B cell (primary cell): Measurements from ENCODE around the gene CFAP141. TPM values are rescaled to one million over a fixed set of nuclear protein-coding genes. Genes with fewer than 3 reads are reported as not detected.

ENCODE experiments used
- ATAC-seq: fragments of 200-7000 bp; cut with Tn5 transposase; one replicate; pipeline ENCODE4 v1.10.0; 2021; ENCODE audit warnings: low read depth, mild to moderate bottlenecking, moderate number of reproducible peaks, moderate library complexity
- CTCF ChIA-PET: fragments of 350-600 bp; sonication (Branson Sonifier 250); formaldehyde crosslinking; loops from one replicate; lab custom pipeline; 2021; ENCODE audit warnings: antibody characterized with exemption, inconsistent platforms; lab: Charles Lee
- POLR2A ChIA-PET: fragments of 350-600 bp; sonication (Branson Sonifier 250); formaldehyde crosslinking; loops from one replicate; lab custom pipeline; 2021; ENCODE audit warnings: antibody characterized with exemption; lab: Charles Lee
- DNase-seq: peaks from one replicate; pipeline ENCODE4 v3.0.0; 2013
- H2AFZ ChIP-seq: 2 replicates; pipeline ENCODE4 v1.6.1; 2012; ENCODE audit warnings: mild to moderate bottlenecking, low read depth, low read length; ENCODE audit not compliant: insufficient read depth, poor library complexity, severe bottlenecking
- H3K27ac ChIP-seq, 2 donors: 1 replicate in 1 of 2; 2 replicates in 1 of 2; pipeline ENCODE4 v1.5.1; 2012 to 2013; ENCODE audit warnings: low read length in 2 of 2, mild to moderate bottlenecking in 2 of 2, moderate library complexity in 1 of 2
- H3K27me3 ChIP-seq, 4 experiments: fragments of 200-600 bp in 1 of 4; sonication (generic) in 1 of 4; replicated peaks in 1 of 4; 1 replicate in 2 of 4; 2 replicates in 2 of 4; pipeline versions ENCODE4 v1.6.1 to v1.7.0; 2013 to 2016; ENCODE audit warnings: low read length in 3 of 4, mild to moderate bottlenecking in 2 of 4, mixed read lengths in 1 of 4, moderate library complexity in 1 of 4; ENCODE audit not compliant: insufficient read depth in 4 of 4, control insufficient read depth in 3 of 4; ENCODE audit errors: control extremely low read depth in 1 of 4
- H3K36me3 ChIP-seq, 2 experiments: replicated peaks in 1 of 2; 1 replicate in 1 of 2; 2 replicates in 1 of 2; pipeline versions ENCODE4 v1.6.1 to v1.7.1; 2013; ENCODE audit warnings: low read length in 1 of 2; ENCODE audit not compliant: insufficient read depth in 2 of 2, control insufficient read depth in 1 of 2; ENCODE audit errors: control extremely low read depth in 1 of 2, extremely low read depth in 1 of 2
- H3K4me1 ChIP-seq, 2 donors: fragments of 200-600 bp in 1 of 2; sonication (generic) in 1 of 2; 1 replicate in 1 of 2; 2 replicates in 1 of 2; pipeline versions ENCODE4 v1.5.1 to v1.6.1; 2013 to 2017; ENCODE audit warnings: low read length in 2 of 2; ENCODE audit not compliant: control insufficient read depth in 2 of 2, insufficient read depth in 2 of 2
- H3K4me2 ChIP-seq: replicated peaks from 2 replicates; pipeline ENCODE3; 2012; ENCODE audit warnings: mild to moderate bottlenecking, low read depth, low read length; ENCODE audit not compliant: poor library complexity, severe bottlenecking
- H3K4me3 ChIP-seq, 5 experiments: fragments of 200-600 bp in 1 of 5; sonication (generic) in 1 of 5; 1 replicate in 3 of 5; 2 replicates in 2 of 5; pipeline versions ENCODE4 v1.5.1 to v1.7.0; 2011 to 2016; ENCODE audit warnings: low read length in 4 of 5, mild to moderate bottlenecking in 4 of 5, low read depth in 2 of 5, control low read depth in 1 of 5, moderate library complexity in 1 of 5; ENCODE audit not compliant: insufficient read depth in 1 of 5; ENCODE audit errors: control extremely low read depth in 1 of 5, extremely low read depth in 1 of 5
- H3K79me2 ChIP-seq: fragments of 200-600 bp; sonication (generic); one replicate; pipeline ENCODE4 v1.6.0; 2016; ENCODE audit warnings: low read length; ENCODE audit not compliant: control insufficient read depth, insufficient read depth
- H3K9ac ChIP-seq: fragments of 200-600 bp; sonication (generic); 2 replicates; pipeline ENCODE4 v1.6.1; 2017; ENCODE audit warnings: mild to moderate bottlenecking, low read length, moderate library complexity
- H3K9me3 ChIP-seq, 3 donors: one replicate each; pipeline versions ENCODE4 v1.6.1 to v1.7.1; 2013; ENCODE audit warnings: low read length in 2 of 3; ENCODE audit not compliant: control insufficient read depth in 2 of 3, insufficient read depth in 1 of 3; ENCODE audit errors: control extremely low read depth in 1 of 3
- H4K20me1 ChIP-seq: 2 replicates; pipeline ENCODE4 v1.6.0; 2012; ENCODE audit warnings: mild to moderate bottlenecking, low read length; ENCODE audit not compliant: insufficient read depth, control insufficient read depth, poor library complexity, severe bottlenecking
- H3K27ac Mint-ChIP-seq: one replicate; pipeline ENCODE4 v1.8.0; 2021; ENCODE audit warnings: mixed read lengths
- H3K27me3 Mint-ChIP-seq: one replicate; pipeline ENCODE4 v1.8.0; 2021; ENCODE audit warnings: mixed read lengths
- H3K4me1 Mint-ChIP-seq: one replicate; pipeline ENCODE4 v1.8.0; 2021; ENCODE audit warnings: mixed read lengths
- H3K4me3 Mint-ChIP-seq: one replicate; pipeline ENCODE4 v1.8.0; 2021; ENCODE audit warnings: mixed read lengths
- H3K9me3 Mint-ChIP-seq: one replicate; pipeline ENCODE4 v1.8.0; 2022; ENCODE audit warnings: mixed read lengths; ENCODE audit not compliant: insufficient read depth
- CTCF ChIP-seq: fragments of 200-600 bp; IDR thresholded peaks from one replicate; pipeline ENCODE4 v1.8.0; 2022; ENCODE audit warnings: antibody characterized with exemption, mild to moderate bottlenecking
- EZH2 ChIP-seq: IDR thresholded peaks from 2 replicates; pipeline ENCODE4 v1.6.1; 2012; ENCODE audit warnings: borderline replicate concordance, low read depth, mild to moderate bottlenecking, moderate library complexity, low read length; ENCODE audit not compliant: insufficient read depth, poor library complexity, severe bottlenecking
- WGBS: methylation state at CpG from one replicate; pipeline ENCODE4 v1.1.5; 2013; ENCODE audit warnings: missing lambda C conversion rate; ENCODE audit not compliant: insufficient coverage; 5-methylcytosine and 5-hydroxymethylcytosine counted together
- intact Hi-C: fragments of 100-400 bp; cut with micrococcal nuclease; formaldehyde crosslinking; loops from one replicate; pipeline ENCODE4 v1.10.0; 2022
- polyA plus RNA-seq: library from polyadenylated mRNA; depleted of rRNA; stranded (reverse); fragments of >200 nt; gene quantifications from 2 replicates; pipeline ENCODE4 v1.2.3, GENCODE V29; 2012
- total RNA-seq, 2 donors: library from RNA; stranded (reverse); fragments of 120-200 nt in 1 of 2; gene quantifications; 1 replicate in 1 of 2; 2 replicates in 1 of 2; pipeline versions ENCODE4 v1.2.3 to v1.2.4, GENCODE V29; 2013 to 2022

Gene CFAP141
- total and polyA plus RNA-seq, 2 donors (not counting 1 experiment from before 2014, with no cell fraction given) = not detected

- DNase-seq (no peak), ATAC-seq (no peak)
- no peak overlapping the region for H3K4me3 ChIP-seq
- H3K27ac Mint-ChIP-seq = no peak overlapping the region
- H3K9me3 ChIP-seq = no peaks in the 10 kb centered on the region
- no peaks in the 10 kb centered on the region for H4K20me1 ChIP-seq
- no peak overlapping the region for H2AFZ ChIP-seq
- CTCF ChIA-PET = interaction anchor here (1.0 kb wide), 2 partner anchors 27 to 78 kb away, joined by 3 read pairs; no protein-coding TSS in a partner anchor
- no peak overlapping the region for H3K9ac ChIP-seq
- POLR2A ChIA-PET = interaction anchor here (0.6 kb wide), 1 partner anchor 172 kb away, joined by 5 read pairs; no protein-coding TSS in a partner anchor
- H3K79me2 ChIP-seq = no peaks in the 10 kb centered on the region
- H3K4me1 ChIP-seq = peaks cover 0 to 9% of the 10 kb centered on the region in 2 donors
- intact Hi-C loops = no loop called here
- no peak overlapping the region for H3K4me2 ChIP-seq
- H3K4me1 Mint-ChIP-seq = no peaks in the 10 kb centered on the region
- no peak overlapping the region for H3K4me3 Mint-ChIP-seq
- no peaks in the 10 kb centered on the region for H3K36me3 ChIP-seq
- WGBS = 81% methylated on average over 8 of the region's 8 CpGs
- peaks cover 31% of the 10 kb centered on the region for H3K27me3 Mint-ChIP-seq
- no peak for TF ChIP-seq EZH2
- no peak for TF ChIP-seq CTCF
- no peak overlapping the region for H3K27ac ChIP-seq
- peaks cover 0 to 18% (median 7%) of the 10 kb centered on the region in 4 experiments for H3K27me3 ChIP-seq
- no peaks in the 10 kb centered on the region for H3K9me3 Mint-ChIP-seq
These were observed 12.3 kb downstream of the CFAP141 start for GRCh38 chr1:154193821-154194220.

GRCh38 chr1:154192476-154192875, 13.7 kb downstream of the CFAP141 start:
- Mint-ChIP-seq H3K27ac (no peak overlapping the region), H3K9me3 (no peaks in the 10 kb centered on the region), H3K27me3 (peaks cover 35% of the 10 kb centered on the region), H3K4me3 (no peak overlapping the region), H3K4me1 (no peaks in the 10 kb centered on the region)
- Histone ChIP-seq H4K20me1 (no peaks in the 10 kb centered on the region), H3K27ac (no peak overlapping the region), H3K4me2 (no peak overlapping the region), H3K9ac (no peak overlapping the region), H3K79me2 (no peaks in the 10 kb centered on the region), H3K4me3 (no peak overlapping the region), H3K9me3 (no peaks in the 10 kb centered on the region), H3K27me3 (peaks cover 0 to 18% (median 7%) of the 10 kb centered on the region in 4 experiments), H2AFZ (no peak overlapping the region), H3K36me3 (no peaks in the 10 kb centered on the region), H3K4me1 (peaks cover 0 to 9% of the 10 kb centered on the region in 2 donors)
- intact Hi-C loops = no loop called here
- no CpG with 5 or more reads among the region's 3 CpGs for WGBS
- CTCF ChIA-PET = interaction anchor here (0.8 kb wide), 2 partner anchors 22 to 35 kb away, joined by 3 read pairs; no protein-coding TSS in a partner anchor
- no peak for DNase-seq
- no peak for TF ChIP-seq EZH2
- TF ChIP-seq CTCF = no peak
- ATAC-seq = no peak
- POLR2A ChIA-PET = no interaction called here
